ENCODE results near the gene PPT2. TPM values are rescaled to one million over a fixed set of nuclear protein-coding genes. Genes with fewer than 3 reads are reported as not detected.
A peak's percentile ranks its signal among the peaks of the same experiment; 100 is the strongest.
"Not testable (repeated sequence)": the region's sequence is repeated elsewhere in the genome, so short reads cannot be mapped to it uniquely, and the experiment has no call there.

PPT2 gene
- total RNA-seq, 1 donor from 2014 or later, result 15.6 TPM

GRCh38 chr6:32175322-32175710, 21.4 kb downstream of the PPT2 start:
- DNase-seq (ENCODE audit: low spot score) (no peak), ATAC-seq (no peak)

- DNase-seq (ENCODE audit: low spot score) (peak; percentile 99), ATAC-seq (peak; percentile 74)
These were observed 22.0 kb downstream of the PPT2 start, which contains the start of gene AGPAT1 for GRCh38 chr6:32175711-32176475. TSS of gene AGPAT1 (minus strand) at chr6:32176084. CDS start at chr6:32171496, 4,588 bp downstream.

DNA sequence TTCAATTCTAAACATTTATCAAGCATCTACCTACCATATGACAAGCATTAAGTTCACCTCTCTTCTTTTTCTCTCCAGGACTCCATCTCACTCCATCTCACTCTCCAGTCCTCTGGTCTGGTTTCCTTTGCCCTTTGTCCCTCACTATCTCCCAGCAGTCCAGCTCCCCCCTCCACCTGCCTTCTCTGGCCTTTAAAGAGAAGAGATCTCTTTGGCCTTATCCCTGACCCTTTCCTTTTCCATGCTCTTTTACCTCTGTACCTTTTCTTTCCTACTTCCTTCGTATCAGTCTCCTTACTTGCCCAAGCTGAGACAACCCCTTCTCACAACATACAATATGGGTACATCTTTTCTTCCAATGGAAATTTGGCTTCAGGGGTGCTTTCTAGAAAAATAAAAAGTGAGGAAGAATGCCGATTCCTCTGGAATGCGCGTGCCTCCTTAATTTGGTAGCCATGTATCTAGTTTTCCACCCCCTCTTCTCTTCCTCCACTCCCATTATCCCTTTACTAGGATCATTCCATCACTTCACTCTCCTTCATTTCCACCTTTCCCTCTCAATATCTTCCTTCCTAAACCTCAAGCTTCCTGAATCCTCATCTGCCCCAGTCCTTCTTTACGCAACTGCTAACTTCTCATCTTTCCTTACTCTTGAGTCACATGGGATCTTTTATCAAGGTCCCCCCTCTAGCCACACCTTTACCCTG, 22.7 kb downstream of the PPT2 start:
- ATAC-seq (peak; percentile 16), DNase-seq (ENCODE audit: low spot score) (no peak)

DNA sequence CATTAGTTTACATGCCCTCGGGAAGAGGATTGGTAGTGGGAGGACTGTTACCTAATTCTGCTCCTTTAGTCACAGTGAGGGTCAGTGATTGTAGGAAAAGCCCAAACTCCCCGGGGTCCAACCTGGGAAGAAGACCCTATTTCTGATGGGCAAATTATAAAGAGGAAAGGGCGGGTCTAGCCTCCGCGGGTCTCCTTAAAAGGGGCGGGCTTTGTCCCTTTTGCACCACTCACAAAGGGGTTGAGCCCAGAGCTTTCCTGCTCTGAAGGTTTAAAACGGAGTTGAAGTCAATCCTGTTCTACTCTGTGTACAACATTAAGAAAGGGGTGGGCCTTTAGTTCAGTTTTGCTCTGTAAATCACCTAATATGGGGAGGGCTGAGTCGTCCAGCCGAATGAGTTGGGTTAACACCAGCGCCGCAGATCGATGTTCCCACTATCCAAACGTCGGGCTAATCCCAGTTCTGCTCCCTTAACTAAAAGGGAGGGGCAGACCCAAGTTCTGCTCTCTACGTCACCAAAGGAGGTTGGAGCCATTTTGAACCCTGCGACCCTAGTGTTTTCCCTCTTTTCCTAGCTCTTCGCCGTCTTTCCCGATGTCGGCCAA, 23.3 kb downstream of the PPT2 start:
- peak; percentile 5 for ATAC-seq
- DNase-seq (ENCODE audit: low spot score), result no peak

DNA sequence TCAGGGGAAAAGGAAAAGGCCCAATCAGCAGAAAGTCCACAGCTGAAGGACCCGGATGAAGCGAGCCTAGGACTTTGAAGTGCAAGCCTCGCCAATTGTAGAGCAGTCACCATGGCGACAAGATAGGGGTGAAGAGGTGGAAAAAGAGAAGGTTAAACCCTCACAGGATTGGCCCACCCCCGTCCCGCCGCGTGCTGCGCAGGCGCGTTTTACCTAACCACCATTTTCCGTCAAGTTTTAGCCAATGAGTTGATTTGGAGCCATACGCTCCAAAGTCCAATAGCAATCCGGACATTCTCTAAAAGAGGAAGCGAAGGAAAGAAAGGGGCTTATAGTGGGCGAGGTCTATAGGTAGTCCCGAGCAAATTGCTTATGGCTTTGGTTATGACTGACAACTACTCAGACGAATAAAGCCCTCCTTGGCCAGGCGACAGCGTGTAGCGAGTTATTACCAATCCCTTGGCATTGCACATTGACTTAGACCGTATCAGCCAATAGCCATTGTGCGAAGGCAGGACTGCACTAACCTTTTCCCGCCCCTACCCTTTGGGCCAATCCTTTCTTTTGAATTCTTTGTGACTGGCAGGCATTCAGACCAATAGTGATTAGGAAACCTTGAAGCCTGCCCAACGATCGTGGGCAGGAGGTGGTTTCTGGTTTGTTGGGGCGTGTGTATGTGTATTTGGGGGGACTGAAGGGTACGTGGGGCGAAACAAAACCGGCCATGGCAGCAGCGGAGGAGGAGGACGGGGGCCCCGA, 24.0 kb downstream of the PPT2 start, which contains the start of gene RNF5:
Gene RNF5, plus strand, starts transcription at position 618 of the 759 bp plus-strand sequence. Its CDS starts 107 bp downstream, at position 725.
- DNase-seq (ENCODE audit: low spot score) (peak; percentile 97), ATAC-seq (peak; percentile 73)

GRCh38 chr6:32178547-32179440, 24.9 kb downstream of the PPT2 start:
- ATAC-seq, result no peak
- no peak for DNase-seq (ENCODE audit: low spot score)

- no peak for DNase-seq (ENCODE audit: low spot score)
- no peak for ATAC-seq
These were observed 25.9 kb downstream of the PPT2 start for GRCh38 chr6:32179766-32180405.

DNA sequence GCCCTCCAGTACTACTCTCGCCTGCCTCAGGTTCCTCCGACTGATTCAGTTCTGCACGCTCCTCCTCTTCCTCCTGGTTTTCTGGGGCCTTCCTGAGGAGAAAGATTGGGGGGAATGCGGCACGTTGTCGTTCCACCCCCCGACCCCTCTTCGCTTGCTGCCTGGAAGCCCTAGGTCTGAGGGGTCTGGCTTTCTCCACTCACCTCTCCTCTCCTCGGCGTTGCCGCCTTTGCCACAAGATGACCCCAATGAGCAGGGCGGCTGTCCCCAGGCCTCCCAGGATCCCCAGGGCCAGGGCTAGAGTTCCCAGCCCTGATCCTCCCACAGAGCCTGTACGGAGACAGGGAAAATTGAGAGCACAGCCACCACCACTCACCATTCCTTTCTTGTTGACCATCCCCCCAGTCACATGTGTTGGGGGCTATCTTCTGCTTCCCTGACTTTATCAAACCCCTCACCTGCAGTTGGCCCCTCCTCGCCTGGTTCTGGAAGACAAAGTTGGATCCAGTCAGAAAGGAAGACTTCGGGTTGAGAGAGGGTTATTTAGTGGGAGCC, 27.3 kb downstream of the PPT2 start:
- no peak for DNase-seq (ENCODE audit: low spot score)

GRCh38 chr6:32181915-32182529, 28.1 kb downstream of the PPT2 start:
- ATAC-seq (no peak), DNase-seq (ENCODE audit: low spot score) (no peak)

More for the DNA sequence above, 27.3 kb downstream of the PPT2 start:
- no peak for ATAC-seq

GRCh38 chr6:32182555-32182981, 28.6 kb downstream of the PPT2 start:
- DNase-seq (ENCODE audit: low spot score), result no peak
- ATAC-seq, result no peak

GRCh38 chr6:32183030-32183429, 29.1 kb downstream of the PPT2 start:
- no peak for ATAC-seq
- no peak for DNase-seq (ENCODE audit: low spot score)

GRCh38 chr6:32183483-32184083, 29.6 kb downstream of the PPT2 start:
- ATAC-seq (no peak), DNase-seq (ENCODE audit: low spot score) (no peak)

- DNase-seq (ENCODE audit: low spot score), result no peak
- no peak for ATAC-seq
These were observed 30.2 kb downstream of the PPT2 start, which contains the start of gene AGER for GRCh38 chr6:32184084-32184640. TSS of gene AGER (minus strand) at chr6:32184253. CDS start at chr6:32184222, 31 bp downstream.

DNA sequence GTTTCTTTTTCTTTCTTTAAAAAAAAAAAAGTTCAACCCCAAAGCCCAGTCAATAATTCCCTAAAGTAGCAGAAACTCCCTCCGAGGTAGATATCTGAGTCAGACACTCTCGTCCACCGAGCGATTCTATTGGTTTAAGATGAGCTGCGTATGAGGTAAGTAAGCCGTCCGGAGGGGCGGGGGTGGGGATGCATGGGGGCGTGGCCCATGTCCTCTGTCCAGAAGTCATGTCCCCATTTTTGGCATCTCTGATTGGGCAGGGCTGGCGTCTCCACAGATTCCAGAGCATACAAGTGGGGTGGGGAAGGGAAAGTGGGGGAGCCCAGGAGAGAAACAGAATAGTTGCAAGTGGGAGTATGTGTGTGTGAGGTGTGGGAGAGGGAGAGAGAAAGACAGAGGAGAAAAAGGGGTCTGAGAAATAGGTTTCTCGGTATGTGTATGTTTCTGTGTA, 31.8 kb downstream of the PPT2 start:
- ATAC-seq, result peak; percentile 48
- not testable (repeated sequence) for DNase-seq (ENCODE audit: low spot score)

DNA sequence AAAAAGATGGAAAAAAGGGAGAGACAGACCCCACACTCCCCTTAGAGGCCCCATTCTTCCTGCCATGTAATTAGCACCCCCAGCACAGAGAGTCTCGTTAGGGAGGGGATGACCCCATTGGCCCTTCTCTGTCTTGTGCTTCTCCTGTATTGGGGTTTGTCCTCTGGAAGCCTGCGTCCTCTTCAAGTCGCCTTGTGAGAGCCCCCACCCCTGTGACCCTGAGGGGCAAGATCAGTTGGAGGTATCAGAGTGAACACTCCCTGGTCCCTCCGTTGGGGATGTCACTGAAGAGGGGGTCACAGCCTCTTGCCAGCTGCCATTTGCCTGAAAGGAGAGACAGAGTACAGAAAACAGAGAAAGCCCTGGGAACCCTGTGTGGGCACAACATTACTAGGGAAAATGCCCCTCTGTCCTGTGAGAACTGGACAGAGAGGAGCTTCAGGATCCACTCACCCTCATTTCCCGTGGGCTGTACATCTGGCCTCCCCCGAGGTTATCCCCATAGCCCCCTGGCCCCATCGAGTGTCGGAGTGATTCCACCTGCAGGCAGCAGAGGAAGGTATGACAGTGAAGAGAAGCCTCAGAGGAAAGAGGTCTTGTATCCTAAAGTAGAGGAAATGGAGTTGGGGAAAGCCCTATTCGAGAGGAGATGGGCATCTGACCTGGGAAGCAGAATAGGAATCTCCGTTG, 32.4 kb downstream of the PPT2 start:
- not testable (repeated sequence) for ATAC-seq; DNase-seq (ENCODE audit: low spot score)

DNA sequence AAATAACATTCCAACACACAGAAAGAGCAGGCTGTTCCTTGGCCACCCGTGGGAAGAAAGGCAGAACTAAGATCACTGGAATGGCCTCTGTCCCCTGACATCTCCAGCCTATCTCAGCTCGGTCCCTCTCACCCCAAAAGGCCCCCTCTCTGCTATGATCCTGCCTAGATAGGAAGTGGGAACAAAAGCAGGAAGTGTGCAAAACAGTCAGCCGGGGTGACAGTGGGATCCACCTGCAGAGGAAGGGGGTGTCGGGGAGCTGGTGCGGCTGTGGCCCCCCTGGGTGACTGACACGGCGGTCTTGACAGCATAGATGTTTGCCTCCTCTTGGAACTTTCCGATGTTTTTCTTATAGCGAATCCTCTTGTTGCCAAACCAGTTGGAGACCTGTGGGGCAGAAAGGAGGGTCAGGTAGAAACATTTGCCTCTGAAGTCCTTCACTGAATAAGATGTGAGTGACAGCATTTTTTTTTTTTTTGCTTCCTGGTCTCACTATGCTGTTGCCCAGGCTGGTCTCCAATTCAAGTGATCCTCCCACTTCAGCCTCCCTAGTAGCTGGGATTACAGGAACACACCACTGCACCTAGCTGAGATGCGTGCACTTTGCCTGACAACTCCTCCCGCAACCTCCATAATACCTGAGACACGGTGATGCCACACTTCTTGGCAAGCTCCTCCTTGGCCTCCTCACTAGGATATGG, 33.2 kb downstream of the PPT2 start:
- DNase-seq (ENCODE audit: low spot score) (no peak), ATAC-seq (no peak)

All from left lobe of liver (tissue), 2 donors.